ENCODE results near the gene PDE6G. TPM values are rescaled to one million over a fixed set of nuclear protein-coding genes. Genes with fewer than 3 reads are reported as not detected.
"Not testable (repeated sequence)": the region's sequence is repeated elsewhere in the genome, so short reads cannot be mapped to it uniquely, and the experiment has no call there.

The PDE6G gene
- total and polyA plus RNA-seq, 8 donors: 0.24 to 6.3 (median 4.6) TPM

DNA sequence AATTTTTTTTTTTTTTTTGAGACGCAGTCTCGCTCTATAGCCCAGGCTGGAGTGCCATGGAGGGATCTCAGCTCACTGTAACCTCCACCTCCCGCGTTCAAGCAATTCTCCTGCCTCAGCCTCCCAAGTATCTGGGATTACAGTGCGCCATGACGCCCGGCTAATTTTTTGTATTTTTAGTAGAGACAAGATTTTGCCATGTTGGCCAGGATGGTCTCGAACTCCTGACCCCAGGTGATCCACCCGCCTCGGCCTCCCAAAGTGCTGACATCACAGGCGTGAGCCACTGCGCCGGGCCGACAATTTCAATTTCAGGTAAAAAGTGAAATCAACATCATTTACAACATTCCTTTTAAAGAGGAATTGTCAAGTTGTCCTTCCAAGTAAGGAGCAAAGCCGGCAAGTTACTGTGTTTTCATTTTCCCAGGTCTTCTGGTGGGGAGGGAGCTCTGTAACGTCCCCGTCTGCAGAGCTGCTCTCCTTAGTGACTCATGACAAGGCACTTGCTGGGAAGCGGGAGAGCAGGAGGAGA, 20.3 kb downstream of the PDE6G start:
- no peaks in the 10 kb centered on the region for H3K9me3 ChIP-seq
- ATAC-seq (peak; percentile 73), DNase-seq (peak in 1 of 4 donors; percentile 33)
- peaks cover 19 to 51% of the 10 kb centered on the region in 2 donors for H3K4me1 ChIP-seq
- H3K27ac ChIP-seq: peak overlapping the region; percentile 86 to 91
- intact Hi-C loops (cut with DNase I): no loop called here
- TF ChIP-seq, protein P1, sequence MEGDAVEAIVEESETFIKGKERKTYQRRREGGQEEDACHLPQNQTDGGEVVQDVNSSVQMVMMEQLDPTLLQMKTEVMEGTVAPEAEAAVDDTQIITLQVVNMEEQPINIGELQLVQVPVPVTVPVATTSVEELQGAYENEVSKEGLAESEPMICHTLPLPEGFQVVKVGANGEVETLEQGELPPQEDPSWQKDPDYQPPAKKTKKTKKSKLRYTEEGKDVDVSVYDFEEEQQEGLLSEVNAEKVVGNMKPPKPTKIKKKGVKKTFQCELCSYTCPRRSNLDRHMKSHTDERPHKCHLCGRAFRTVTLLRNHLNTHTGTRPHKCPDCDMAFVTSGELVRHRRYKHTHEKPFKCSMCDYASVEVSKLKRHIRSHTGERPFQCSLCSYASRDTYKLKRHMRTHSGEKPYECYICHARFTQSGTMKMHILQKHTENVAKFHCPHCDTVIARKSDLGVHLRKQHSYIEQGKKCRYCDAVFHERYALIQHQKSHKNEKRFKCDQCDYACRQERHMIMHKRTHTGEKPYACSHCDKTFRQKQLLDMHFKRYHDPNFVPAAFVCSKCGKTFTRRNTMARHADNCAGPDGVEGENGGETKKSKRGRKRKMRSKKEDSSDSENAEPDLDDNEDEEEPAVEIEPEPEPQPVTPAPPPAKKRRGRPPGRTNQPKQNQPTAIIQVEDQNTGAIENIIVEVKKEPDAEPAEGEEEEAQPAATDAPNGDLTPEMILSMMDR (IDR thresholded peaks at IDR 0.05): no peak
- H3K4me3 ChIP-seq: peak overlapping the region; percentile 94 to 98
- H3K27me3 ChIP-seq: no peaks in the 10 kb centered on the region
- H3K36me3 ChIP-seq: peaks cover 0 to 7% of the 10 kb centered on the region in 2 donors

DNA sequence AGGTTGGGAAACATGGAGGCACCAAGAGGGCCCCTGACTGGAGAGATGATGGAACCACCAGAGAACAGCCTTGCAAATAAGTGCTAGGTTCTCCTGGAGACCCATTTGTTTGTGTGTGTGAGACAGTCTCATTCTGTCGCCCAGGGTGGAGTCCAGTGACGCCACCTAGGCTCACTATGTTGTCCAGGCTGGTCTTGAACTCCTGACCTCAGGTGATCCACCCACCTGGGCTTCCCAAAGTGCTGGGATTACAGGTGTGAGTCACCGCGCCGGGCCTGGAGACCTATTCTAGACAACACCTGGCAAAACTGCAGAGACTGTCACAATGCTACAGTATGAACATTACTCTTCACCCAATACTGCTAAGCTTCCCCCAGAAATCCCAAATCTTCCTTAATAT, 20.9 kb downstream of the PDE6G start:
- no peak overlapping the region for H3K27ac ChIP-seq

DNA sequence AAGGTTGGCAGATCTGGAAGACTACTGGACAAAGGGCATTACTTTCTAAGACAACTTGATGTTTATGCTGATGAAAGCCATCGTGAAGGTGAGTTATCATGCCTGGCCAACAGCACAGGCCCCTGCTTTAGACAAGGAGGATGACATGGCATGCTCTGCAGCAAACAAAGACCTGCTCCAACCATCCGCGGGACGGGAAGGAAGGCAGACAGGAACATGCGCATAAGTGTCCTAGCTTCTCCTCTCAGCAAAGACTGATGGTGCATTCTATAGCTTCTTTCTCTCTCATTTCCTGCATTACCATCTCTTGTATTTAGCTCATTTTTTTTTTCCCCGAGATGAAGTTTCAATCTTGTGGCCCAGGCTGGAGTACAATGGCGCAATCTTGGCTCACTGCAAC, 24.9 kb downstream of the PDE6G start:
- peak in 1 of 4 donors; percentile 10 for DNase-seq
- Histone ChIP-seq H3K27ac (no peak overlapping the region), H3K27me3 (no peaks in the 10 kb centered on the region), H3K36me3 (peaks cover 0 to 49% of the 10 kb centered on the region in 2 donors), H3K4me1 (peaks cover 13 to 46% of the 10 kb centered on the region in 2 donors), H3K4me3 (no peak overlapping the region), H3K9me3 (no peaks in the 10 kb centered on the region)
- no peak for ATAC-seq
- TF ChIP-seq, protein P1 (IDR thresholded peaks at IDR 0.05): no peak
- intact Hi-C loops (cut with DNase I): no loop called here

More for the DNA sequence above, 20.9 kb downstream of the PDE6G start:
- Histone ChIP-seq H3K4me1 (peaks cover 19 to 51% of the 10 kb centered on the region in 2 donors), H3K9me3 (no peaks in the 10 kb centered on the region), H3K4me3 (peak overlapping the region; percentile 94 to 98), H3K36me3 (peaks cover 0 to 10% of the 10 kb centered on the region in 2 donors), H3K27me3 (no peaks in the 10 kb centered on the region)
- DNase-seq (peak in 1 of 4 donors; percentile 59), ATAC-seq (no peak)
- intact Hi-C loops (cut with DNase I): no loop called here
- TF ChIP-seq, protein P1 (IDR thresholded peaks at IDR 0.05): no peak

DNA sequence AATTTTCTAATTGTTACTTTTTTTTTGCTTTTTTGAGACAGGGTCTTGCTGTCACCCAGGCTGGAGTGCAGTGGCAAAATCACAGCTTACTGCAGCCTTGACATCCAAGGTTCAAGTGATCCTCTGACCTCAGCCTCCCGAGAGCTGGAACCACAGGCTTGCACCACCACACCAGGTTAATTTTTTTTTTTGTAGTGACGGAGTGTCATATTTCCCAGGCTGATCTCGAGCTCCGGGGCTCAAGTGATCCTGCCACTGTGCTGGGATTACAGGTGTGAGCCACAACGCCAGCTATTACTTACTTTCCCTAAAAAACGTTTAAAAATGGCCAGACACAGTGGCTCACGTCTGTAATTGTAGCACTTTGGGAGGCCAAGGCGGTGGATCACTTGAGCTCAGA, 26.1 kb downstream of the PDE6G start:
- ATAC-seq: no peak
- intact Hi-C loops (cut with DNase I): no loop called here
- peaks cover 4 to 61% of the 10 kb centered on the region in 2 donors for H3K36me3 ChIP-seq

DNA sequence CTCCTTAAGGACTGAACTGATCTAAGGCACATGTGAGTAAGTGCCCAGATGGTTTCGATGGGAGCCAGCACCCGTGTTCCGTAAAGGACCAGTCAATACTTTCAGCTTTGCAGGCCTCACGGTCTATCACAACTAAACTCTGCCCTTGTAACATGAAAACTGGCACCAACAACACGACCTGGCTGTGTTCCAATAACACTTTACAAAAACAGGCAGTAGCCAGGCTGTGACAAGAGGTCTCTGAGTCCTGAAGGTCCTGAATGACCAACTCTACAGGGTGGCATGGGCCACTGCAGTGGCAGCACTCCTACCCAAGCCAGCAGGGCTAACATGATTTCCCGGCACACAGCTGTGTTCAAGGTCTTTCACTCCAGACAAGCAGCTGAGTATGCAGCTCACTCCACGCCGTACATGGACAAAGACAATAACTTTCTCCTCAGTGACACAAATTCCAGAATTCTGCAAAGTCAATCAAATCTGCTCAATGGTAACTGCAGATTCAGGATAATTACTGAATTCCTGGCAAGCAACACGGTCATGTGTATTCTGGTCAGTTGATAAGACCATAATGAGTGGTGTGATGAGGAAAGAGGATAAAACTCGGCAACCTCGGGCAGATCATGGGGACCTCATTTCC, 34.7 kb downstream of the PDE6G start:
- intact Hi-C loops (cut with DNase I): no loop called here
- no peak overlapping the region for H3K27ac ChIP-seq
- TF ChIP-seq, protein P1 (IDR thresholded peaks at IDR 0.05): no peak
- peaks cover 11 to 99% of the 10 kb centered on the region in 2 donors for H3K36me3 ChIP-seq
- H3K9me3 ChIP-seq: no peaks in the 10 kb centered on the region
- no peak overlapping the region for H3K4me3 ChIP-seq
- DNase-seq: peak in 3 of 4 donors; percentile 2 to 78 (median 67)
- ATAC-seq: peak; percentile 49
- H3K27me3 ChIP-seq: no peaks in the 10 kb centered on the region
- H3K4me1 ChIP-seq: peaks cover 0 to 3% of the 10 kb centered on the region in 2 donors

More for the DNA sequence above, 26.1 kb downstream of the PDE6G start:
- Histone ChIP-seq H3K9me3 (no peaks in the 10 kb centered on the region), H3K4me1 (peaks cover 4 to 36% of the 10 kb centered on the region in 2 donors), H3K4me3 (no peak overlapping the region), H3K27me3 (no peaks in the 10 kb centered on the region), H3K27ac (no peak overlapping the region)
- TF ChIP-seq, protein P1 (IDR thresholded peaks at IDR 0.05): no peak
- peak in 1 of 4 donors; percentile 10 for DNase-seq

GRCh38 chr17:81618307-81618706, 38.0 kb downstream of the PDE6G start:
- H3K4me1 ChIP-seq; H3K27ac ChIP-seq; ATAC-seq; intact Hi-C loops (cut with DNase I); H3K27me3 ChIP-seq; H3K4me3 ChIP-seq; H3K9me3 ChIP-seq: not testable (repeated sequence)
- peaks cover 5 to 94% of the 10 kb centered on the region in 2 donors for H3K36me3 ChIP-seq
- DNase-seq: peak in 1 of 4 donors; percentile 64
